Occipital lobe (tissue), 2 donors: ENCODE results near the gene VAMP1. TPM values are rescaled to one million over a fixed set of nuclear protein-coding genes. Genes with fewer than 3 reads are reported as not detected.
"Not testable (repeated sequence)": the region's sequence is repeated elsewhere in the genome, so short reads cannot be mapped to it uniquely, and the experiment has no call there.

Source experiments
- DNase-seq: peaks from one replicate; lab custom pipeline; 2025; lab: John Stamatoyannopoulos, UW
- total RNA-seq: library from RNA; depleted of rRNA; stranded (reverse); fragments of >200 nt; gene quantifications from one replicate; pipeline ENCODE4 v1.2.3, GENCODE V29; 2014

The VAMP1 gene, protein sequence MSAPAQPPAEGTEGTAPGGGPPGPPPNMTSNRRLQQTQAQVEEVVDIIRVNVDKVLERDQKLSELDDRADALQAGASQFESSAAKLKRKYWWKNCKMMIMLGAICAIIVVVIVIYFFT
- 6.4 TPM for total RNA-seq

DNA sequence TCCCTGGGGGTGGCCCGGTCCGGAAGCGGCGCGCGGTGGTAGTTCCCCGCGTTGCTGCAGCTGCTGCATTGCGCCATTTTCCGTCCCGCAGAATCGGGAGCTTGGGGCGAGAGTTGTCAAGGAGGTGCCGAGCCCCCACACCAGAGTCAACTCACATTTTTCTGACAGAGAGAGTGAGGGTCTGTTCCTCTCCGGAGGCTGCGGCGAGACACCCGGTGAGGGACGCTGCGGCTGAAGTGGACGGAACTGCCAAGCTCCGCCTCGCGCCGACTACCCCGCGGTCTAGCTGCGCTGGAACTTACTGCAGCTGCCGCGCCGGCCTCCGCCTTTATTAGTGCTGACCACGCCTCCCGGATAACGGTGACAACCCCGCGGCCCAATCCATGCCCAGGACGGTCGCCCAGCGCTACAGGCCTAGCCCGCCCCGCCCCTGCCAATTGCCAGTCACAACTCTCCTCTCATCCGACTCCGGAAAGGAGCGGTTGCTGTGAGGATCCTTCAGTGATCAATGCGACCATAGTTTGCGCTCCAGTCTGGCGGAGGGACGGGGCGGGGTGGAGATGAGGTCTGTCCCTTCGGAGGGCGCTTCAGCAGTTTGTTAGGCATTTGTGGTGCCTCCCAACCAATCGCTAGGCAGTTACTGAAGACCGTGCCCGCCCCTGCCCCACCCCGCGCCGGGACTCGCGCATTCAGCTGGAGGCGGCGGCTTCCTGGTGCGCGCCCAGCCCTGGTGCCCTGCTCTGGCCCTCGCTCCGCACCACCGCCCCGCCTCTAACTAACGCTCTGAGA is at the start of gene VAMP1:
VAMP1 (minus strand) TSS at position 303 of the 789 bp plus-strand sequence; CDS start at position 157, 146 bp downstream.
- DNase-seq, result peak; percentile 99

DNA sequence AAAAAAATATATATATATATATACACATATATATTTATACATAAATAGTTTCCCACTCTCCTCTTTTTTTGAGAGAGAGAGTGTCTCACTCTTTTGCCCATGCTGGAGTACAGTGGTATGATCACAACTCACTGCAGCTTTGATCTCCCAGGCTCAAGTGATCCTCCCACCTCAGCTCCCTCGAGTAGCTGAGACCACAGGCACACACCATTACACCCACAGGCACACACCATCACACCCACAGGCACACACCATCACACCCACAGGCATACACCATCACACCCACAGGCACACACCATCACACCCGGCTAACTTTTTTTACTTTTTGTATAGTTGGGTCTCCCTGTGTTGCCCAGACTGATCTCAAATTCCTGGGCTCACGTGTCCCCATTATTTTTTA is 49.7 kb upstream of the VAMP1 start:
- DNase-seq, result no peak

DNA sequence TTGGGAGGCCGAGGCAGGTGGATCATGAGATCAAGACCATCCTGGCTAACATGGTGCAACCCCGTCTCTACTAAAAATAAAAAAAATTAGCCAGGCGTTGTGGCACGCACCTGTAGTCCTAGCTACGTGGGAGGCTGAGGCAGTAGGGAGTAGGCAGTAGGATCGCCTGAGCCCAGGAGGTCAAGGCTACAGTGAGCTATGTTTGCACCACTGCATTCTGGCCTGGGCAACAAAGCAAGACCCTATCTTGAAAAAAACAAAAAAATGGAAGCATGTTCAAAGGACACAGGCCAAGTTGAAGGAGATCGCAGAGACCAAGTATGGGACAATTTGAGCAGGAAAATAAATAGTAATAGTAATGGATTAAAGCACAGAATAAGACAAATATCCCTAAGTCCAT is 37.6 kb upstream of the VAMP1 start:
- DNase-seq, result no peak

DNA sequence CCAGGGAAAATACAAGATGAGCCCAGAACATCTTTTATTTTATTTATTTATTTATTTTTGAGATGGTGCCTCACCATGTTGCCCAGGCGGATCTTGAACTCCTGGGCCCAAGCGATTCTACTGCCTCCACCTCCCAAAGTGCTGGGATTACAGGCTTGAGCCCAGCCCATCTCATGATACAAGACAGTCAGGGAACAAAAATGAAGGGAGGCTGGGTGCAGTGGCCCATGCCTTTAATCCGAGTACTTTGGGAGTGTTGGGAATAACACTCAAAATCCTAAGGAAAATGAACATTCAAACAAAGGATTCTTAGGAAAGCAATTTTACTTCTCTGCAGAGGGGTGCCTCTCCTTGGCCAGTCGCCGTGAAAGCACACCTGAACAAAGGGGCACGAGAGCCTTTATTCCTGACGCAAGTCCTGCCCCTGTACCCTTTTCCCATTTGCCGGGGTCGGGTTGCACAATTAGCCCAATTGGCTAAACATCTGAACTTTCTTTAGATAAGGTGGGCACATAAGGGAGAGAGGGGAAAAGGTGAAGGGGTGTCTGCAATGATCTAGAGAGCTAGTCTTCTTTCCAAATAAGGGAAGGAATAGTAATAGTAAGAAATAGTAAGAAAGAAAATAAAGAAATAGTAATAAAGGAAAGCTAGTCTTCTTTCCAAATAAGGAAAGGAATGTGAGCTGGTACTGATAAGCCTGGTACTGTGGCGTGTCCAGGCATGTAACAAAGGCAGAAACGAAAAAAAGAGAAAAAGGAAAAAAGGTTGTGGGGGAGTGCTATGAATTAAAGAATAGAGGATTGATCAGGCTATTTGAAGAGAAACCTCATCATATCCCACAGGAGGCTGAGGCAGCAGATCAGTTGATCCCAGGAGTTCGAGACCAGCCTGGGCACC is 36.9 kb upstream of the VAMP1 start:
- no peak for DNase-seq

DNA sequence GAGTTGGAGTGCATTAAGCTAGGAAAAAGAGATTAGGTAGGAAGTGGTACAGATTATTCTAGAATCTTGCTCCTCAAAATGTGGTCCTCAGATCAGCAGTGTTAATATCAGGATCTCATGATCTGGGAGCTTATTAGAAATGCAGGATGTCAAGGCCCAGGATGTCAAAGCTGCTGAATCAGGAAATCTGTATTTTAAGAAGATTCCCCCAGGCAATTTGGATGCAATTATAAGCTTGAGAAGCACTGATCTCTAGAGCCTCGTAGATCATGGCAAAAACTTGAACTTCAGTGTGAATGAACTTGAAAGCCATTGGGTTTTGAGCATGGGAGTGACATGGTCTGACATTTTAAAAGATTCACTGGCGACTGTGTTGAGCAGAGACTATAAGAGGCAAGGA is 30.0 kb upstream of the VAMP1 start:
- no peak for DNase-seq

DNA sequence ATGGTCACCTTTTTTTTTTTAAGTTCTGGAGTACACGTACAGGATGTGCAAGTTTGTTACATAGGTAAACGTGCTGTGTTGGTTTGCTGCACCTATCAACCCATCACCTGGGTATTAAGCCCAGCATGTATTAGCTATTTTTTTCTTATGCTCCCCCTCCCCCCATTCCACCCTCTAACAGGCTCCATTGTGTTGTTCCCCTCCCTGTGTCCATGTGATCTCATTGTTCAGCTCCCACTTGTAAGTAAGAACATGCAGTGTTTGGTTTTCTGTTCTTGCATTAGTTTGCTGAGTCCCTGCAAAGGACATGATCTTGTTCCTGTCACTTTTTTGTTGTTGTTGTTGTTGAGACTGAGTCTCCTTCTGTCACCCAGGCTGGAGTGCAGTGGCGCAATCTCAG is 26.8 kb upstream of the VAMP1 start:
- DNase-seq, result not testable (repeated sequence)

DNA sequence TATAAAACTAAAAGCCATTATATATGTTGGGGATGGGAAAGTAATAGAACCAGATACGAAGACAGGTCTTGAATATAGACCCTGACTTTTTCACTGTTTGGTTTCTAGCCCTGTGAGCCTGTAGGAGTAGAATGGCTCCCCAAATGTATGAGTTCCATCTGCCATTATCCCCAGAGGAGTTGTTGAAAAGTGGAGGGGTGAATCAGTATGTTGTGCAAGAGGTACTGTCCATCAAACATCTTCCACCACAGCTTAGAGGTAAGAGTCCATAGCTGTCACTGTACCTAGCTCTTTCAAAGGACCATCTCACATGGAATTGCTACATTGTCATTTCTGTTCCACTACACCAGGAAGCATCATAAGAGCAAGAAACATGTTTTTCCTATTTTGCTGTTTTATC is 24.5 kb upstream of the VAMP1 start:
- DNase-seq, result no peak

DNA sequence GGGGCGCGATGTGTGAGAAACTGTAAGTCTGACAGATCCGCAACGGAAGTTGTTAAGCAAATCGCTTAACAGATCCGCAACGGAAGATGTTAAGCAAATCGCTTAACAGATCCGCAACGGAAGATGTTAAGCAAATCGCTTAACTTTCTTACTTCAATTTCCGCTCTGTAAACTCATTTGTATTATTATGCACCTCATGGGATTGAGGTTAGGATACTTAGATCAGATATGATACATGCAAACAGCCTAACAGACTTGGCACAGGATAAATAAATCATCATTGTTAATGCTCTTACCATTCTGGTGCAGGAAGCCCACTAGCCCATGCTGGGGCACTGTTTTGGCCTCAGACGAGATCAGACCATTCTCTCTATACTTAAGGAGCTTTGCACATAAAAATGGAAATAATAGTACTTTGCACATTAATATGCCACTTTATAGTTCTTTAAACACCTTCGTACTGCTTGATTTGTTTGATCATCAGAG is 23.8 kb upstream of the VAMP1 start:
- no peak for DNase-seq

DNA sequence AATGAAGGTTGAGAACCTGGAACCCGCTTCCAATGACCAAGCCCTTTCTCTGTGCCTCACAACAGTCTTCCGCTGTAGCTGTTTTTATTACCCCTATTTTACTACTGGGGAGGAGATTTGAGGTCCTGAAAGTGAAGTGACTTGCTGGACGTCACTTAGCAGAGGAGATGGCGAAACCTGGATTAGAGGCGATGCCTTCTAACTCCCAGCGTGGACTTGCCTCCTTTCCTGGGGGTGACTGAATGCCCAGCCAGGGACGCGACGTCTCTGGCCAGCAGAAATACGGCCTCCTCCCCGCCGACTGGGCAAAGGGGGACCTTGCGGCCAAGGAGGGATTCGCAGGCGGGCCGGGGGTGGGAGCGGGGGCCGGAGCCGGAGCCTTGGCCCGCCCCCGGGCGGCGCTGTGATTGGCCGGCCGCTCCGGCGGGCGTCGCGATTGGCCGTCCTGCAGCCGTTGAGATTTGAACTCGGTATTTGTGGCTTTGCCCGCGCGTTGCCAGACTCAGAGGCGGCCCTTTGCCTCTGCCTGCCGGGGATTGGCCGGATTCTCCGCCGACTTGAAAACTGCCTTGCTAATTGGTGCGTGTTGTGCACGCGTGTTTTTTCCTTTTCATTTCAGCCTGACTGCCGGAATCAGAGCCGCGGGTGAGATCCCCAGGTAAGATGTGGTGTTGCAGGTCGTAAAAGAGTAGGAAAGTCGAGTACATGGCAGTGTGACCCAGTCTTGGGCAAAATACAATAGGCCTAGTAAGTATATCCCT is 23.2 kb upstream of the VAMP1 start, which contains the start of gene NCAPD2:
NCAPD2 (plus strand) TSS at position 606 of the 761 bp plus-strand sequence. CDS start 997 bp downstream, outside the sequence.
- DNase-seq, result peak; percentile 96

DNA sequence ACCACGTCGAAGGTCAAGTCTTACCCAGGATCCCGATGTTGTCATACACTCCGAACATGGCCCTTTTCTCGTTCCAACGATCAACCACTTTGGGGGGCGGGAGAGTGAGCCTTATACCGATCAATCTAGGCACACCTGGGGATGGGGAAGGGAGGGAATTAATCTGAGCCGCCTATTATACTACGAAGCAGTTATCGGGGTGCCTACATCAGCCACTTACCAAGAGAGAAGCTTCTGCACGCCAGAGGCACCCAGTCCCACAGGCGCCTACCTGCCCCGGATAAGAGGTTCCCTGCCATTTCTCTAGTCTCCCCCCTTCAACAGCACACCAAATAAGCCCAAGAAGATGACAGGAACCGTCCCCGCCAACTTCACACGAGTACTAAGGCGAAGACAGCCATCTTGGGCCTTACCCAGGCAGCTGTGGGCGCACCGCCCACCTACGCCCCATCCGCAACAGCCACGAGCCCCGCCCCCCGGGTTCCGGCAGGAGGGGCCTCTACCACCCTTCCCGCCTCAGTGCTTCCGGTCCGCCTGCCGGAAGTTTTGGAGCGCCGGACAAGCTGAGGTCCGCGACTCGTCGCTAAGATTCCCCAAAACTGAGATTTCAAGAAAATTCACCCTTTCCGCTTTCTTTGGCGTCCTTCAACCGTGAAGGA is 22.5 kb upstream of the VAMP1 start, which contains the start of gene MRPL51:
MRPL51 (minus strand) TSS at position 425 of the 659 bp plus-strand sequence; CDS start at position 299, 126 bp downstream.
- peak; percentile 94 for DNase-seq

DNA sequence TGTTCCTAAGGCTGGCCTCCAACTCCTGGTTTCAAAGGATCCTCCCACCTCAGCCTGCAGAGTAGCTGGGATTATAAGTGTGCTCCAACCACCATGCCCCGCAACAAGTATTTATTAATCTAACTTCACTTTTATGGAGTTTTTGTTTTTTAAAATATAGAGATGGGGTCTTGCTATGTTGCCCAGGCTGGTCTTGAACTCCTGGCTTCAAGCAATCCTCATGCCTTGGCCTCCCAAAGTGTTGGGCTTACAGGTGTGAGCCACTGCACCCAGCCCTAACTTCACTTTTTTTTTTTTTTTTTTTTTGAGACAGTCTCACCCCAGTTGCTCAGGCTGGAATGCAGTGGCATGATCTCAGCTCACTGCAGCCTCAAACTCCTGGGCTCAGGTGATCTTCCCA is 20.2 kb upstream of the VAMP1 start:
- not testable (repeated sequence) for DNase-seq

DNA sequence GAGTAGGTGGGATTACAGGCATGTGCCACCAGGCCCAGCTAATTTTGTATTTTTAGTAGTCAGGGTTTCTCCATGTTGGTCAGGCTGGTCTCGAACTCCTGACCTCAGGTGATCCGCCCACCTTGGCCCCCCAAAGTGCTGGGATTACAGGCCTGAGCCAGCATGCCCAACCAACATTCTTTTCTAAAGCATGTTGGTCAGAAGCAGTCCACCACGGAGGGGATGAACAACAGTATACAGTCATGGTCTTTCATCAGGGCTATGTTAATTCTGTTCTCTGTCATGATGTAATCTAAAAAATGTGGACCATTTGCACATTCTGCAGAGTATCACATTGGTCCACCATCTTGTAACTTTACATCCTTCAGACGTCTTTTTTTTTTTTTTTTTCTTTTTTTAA is 19.0 kb upstream of the VAMP1 start:
- no peak for DNase-seq

DNA sequence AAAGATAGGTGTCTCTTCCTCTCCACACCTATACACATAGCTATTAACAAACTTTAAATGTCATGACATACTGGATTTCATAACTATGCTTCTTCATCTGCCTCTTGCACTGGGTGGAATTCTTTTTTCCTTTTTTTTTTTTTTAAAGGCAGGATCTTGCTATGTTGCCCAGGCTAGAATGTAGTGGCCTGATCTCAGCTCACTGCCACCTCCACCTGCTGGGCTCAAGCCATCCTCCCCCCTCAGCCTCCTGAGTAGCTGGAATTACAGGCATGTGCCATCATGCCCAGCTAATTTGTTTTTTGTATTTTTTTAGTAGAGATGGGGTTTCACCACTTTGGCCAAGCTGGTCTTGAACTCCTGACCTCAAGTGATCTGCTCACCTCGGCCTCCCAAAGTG is 17.8 kb upstream of the VAMP1 start:
- DNase-seq, result no peak

DNA sequence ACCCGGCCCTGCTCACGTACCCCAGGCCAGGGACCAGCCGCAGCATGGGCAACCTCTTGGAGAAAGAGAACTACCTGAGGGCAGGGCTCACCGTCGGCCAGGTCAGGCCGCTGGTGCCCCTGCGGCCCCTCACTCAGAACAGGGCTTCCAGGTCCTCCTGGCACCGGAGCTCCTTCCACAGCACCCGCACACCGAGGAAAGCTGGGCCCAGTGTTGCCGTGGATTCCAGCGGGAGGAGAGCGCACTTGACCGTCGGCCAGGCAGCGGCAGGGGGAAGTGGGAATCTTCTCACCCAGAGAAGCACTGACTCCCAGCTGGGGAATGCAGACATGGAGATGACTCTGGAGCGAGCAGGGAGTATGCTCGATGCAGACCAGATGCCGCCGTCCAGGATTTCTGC is 7.9 kb upstream of the VAMP1 start:
- no peak for DNase-seq

DNA sequence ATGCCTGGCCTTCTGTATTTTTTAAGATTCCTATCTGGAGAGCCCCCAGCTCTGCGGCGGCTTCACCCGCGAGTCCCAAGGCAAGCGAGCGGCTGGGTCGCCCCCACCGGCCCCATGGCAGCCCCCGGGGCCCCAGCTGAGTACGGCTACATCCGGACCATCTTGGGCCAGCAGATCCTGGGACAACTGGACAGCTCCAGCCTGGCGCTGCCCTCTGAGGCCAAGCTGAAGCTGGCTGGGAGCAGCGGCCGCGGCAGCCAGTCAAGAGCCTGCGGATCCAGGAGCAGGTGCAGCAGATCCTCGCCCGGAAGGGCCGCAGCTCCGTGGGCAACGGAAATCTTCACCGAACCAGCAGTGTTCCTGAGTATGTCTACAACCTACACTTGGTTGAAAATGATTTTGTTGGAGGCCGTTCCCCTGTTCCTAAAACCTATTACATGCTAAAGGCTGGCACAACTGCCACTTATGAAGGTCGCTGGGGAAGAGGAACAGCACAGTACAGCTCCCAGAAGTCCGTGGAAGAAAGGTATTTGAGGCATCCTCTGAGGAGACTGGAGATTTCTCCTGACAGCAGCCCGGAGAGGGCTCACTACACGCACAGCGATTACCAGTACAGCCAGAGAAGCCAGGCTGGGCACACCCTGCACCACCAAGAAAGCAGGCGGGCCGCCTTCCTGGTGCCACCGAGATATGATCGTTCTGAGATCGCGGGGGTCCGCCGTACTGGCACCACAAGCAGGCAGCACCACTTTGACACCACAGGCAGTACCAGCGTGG is 7.3 kb upstream of the VAMP1 start:
- not testable (repeated sequence) for DNase-seq

DNA sequence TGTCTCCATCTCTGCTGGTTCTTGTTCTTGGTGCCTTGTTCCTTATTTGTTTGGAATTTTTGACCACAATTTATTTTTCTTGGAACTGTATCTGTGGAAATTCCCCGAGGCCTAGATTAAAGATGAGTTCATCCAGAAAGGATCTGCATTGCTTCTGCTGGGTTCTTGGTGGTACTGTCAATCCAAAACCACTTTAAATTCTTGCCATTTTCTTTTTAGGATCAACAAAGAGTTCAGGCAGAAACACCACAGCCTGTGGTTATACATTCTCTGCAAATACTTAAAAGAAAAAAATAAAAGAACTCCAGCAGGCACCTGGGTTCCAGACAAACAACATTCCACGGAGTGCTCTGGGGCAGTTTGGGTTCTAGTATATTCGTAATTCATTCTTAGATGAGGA is 6.0 kb upstream of the VAMP1 start:
- no peak for DNase-seq

DNA sequence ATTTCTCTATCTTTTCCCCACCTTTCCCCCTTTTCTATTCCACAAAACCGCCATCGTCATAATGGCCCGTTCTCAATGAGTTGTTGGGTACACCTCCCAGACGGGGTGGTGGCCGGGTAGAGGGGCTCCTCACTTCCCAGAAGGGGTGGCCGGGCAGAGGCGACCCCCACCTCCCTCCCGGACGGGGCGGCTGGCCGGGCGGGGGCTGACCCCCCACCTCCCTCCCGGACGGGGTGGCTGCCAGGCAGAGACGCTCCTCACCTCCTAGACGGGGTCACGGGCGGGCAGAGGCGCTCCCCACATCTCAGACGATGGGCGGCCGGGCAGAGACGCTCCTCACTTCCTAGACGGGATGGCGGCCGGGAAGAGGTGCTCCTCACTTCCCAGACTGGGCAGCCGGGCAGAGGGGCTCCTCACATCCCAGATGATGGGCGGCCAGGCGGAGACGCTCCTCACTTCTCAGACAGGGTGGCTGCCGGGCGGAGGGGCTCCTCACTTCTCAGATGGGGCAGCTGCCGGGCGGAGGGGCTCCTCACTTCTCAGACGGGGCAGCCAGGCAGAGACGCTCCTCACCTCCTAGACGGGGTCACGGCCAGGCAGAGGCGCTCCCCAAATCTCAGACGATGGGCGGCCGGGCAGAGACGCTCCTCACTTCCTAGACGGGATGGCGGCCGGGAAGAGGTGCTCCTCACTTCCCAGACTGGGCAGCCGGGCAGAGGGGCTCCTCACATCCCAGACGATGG is 4.9 kb upstream of the VAMP1 start:
- DNase-seq, result not testable (repeated sequence)

DNA sequence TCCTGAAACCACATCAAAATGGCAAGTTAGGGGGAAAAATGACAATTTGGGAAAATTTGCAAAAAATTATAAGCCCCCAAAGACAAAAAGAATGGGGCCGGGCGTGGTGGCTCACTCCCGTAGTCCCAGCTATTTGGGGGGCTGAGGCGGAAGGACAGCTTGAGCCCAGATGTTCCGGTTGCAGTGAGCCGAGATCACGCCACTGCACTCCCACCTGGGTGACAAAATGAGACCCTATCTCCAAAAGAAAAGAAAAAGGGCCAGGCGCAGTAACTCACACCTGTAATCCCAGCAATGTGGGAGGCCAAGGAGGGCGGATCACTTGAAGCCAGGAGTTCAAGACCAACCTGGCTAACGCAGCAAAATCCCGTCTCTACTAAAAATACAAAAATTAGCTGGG is 2.0 kb upstream of the VAMP1 start:
- no peak for DNase-seq

DNA sequence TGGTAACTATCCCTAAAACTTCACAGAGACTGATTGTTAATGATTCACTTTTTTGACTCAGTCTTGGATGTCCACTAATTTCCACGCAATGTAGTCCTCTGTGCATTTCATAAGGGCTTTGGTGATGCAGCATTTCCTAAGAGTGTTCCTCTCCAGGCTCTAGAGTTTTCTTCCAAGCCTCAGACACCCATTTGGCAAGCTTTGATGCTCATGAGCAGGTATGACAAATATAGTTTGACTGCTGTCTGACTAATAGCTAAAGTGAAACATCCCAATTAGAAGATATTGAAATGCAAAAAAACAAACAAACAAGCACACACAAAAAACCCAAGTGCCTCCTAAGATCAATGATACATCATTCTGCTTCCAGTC is 1.5 kb upstream of the VAMP1 start:
- no peak for DNase-seq
